K562 (cell line): ENCODE measurements around the gene DGCR2. TPM values are rescaled to one million over a fixed set of nuclear protein-coding genes. Genes with fewer than 3 reads are reported as not detected.

Experiments used
- ADNP ChIP-seq: fragments of 200-800 bp; sonication (Bioruptor generic); IDR thresholded peaks from 2 replicates; pipeline ENCODE4 v1.6.1; 2016; ENCODE audit warnings: missing genetic modification characterization, missing compliant biosample characterization
- E4F1 ChIP-seq: fragments of 250-450 bp; sonication (Bioruptor Pico); IDR thresholded peaks from 2 replicates; pipeline ENCODE4 v1.5.0; 2021; ENCODE audit warnings: mild to moderate bottlenecking, borderline replicate concordance
- KDM1A ChIP-seq, 2 experiments: fragments of 450-650 bp; IDR thresholded peaks; 2 replicates each; pipeline ENCODE4 v1.6.1; 2016; ENCODE audit warnings: mild to moderate bottlenecking in 2 of 2
- RBFOX2 ChIP-seq: fragments of 200-400 bp; formaldehyde crosslinking; IDR thresholded peaks from 2 replicates; pipeline ENCODE4 v1.6.1; 2017; ENCODE audit warnings: low read depth, mild to moderate bottlenecking, low read length, moderate library complexity
- RBM15 ChIP-seq: fragments of 200-400 bp; formaldehyde crosslinking; IDR thresholded peaks from 2 replicates; pipeline ENCODE4 v1.6.1; 2018; ENCODE audit warnings: mild to moderate bottlenecking, low read length, moderate library complexity; ENCODE audit not compliant: insufficient read depth
- STAT6 ChIP-seq: sonication (generic); formaldehyde crosslinking; IDR thresholded peaks from 2 replicates; pipeline ENCODE4 v1.8.1; 2023; ENCODE audit warnings: mild to moderate bottlenecking, missing genetic modification reagents
- TARDBP ChIP-seq: fragments of 450-650 bp; IDR thresholded peaks from 2 replicates; pipeline ENCODE4 v1.6.1; 2016
- ZNF133 ChIP-seq: fragments of 250-450 bp; sonication (Bioruptor Pico); IDR thresholded peaks from 2 replicates; pipeline ENCODE4 v1.4.0; 2020; ENCODE audit warnings: mild to moderate bottlenecking
- ZNF24 ChIP-seq: fragments of 450-650 bp; IDR thresholded peaks from 2 replicates; pipeline ENCODE4 v1.6.1; 2016
- ZNF699 ChIP-seq: fragments of 250-450 bp; sonication (Bioruptor Pico); IDR thresholded peaks from 2 replicates; pipeline ENCODE4 v1.8.0; 2021; ENCODE audit warnings: mild to moderate bottlenecking, moderate library complexity; ENCODE audit not compliant: insufficient replicate concordance
- ZNF707 ChIP-seq: fragments of 250-450 bp; sonication (Bioruptor Pico); conservative IDR thresholded peaks from 2 replicates; pipeline ENCODE4 v1.8.0; 2022; ENCODE audit warnings: inconsistent platforms, mild to moderate bottlenecking, moderate library complexity
- ZNF77 ChIP-seq: fragments of 250-450 bp; sonication (Bioruptor Pico); IDR thresholded peaks from 2 replicates; pipeline ENCODE4 v1.5.0; 2020
- polyA plus RNA-seq, 8 experiments: library from polyadenylated mRNA; depleted of rRNA in 4 of 8; stranded (reverse) in 5 of 8; unstranded in 3 of 8; fragments of >200 nt; fragmentation: Nextera tagmentation in 2 of 8; fragmentation: Illumina TruSeq in 1 of 8; extraction: Ambion mirVana in 2 of 8; extraction: Trizol in 1 of 8; gene quantifications; 2 replicates each; pipeline versions ENCODE4 v1.2.1 to v1.2.3, GENCODE V29; 2011 to 2014; ENCODE audit warnings: inconsistent platforms in 1 of 8, missing spikeins in 1 of 8
- total RNA-seq, 7 experiments: library from RNA; depleted of rRNA in 6 of 7; stranded (reverse); fragments of >200 nt in 6 of 7; fragmentation: Illumina TruSeq in 2 of 7; extraction: Trizol in 2 of 7; gene quantifications; 2 replicates each; pipeline versions ENCODE4 v1.2.1 to v1.2.3, GENCODE V29; 2011 to 2021; ENCODE audit warnings: low replicate concordance in 1 of 7
- TF ChIP-seq, protein P1 (sequence below), 2 experiments: fragments of 450-650 bp in 1 of 2; sonication (generic) in 1 of 2; formaldehyde crosslinking in 1 of 2; IDR thresholded peaks; 2 replicates each; pipeline versions ENCODE4 v1.7.1 to v1.9.0; 2016 to 2022; ENCODE audit warnings: inconsistent platforms in 1 of 2, mild to moderate bottlenecking in 1 of 2, missing genetic modification reagents in 1 of 2

The DGCR2 gene
- total and polyA plus RNA-seq, 9 of the 15 experiments (the other 6 are each of a cell fraction or from before 2014, with no cell fraction given) = 0.69 to 101 (median 56.4) TPM

- TF ChIP-seq E4F1 (CRISPR knock-in tag) (no peak), ZNF133 (CRISPR knock-in tag) (no peak), STAT6 (CRISPR knock-in tag) (no peak), ZNF699 (CRISPR knock-in tag) (no peak), TARDBP (0 out of 2 replicates have a peak, but pooled peaks have one; percentile 53), ZNF707 (no peak), ZNF77 (peak; percentile 17; the same call in 1 of the 2 replicates), ADNP (no peak), RBFOX2 (no peak), KDM1A (IDR thresholded peaks at IDR 0.05) (no peak), RBM15 (no peak), ZNF24 (no peak)
- TF ChIP-seq, protein P1, sequence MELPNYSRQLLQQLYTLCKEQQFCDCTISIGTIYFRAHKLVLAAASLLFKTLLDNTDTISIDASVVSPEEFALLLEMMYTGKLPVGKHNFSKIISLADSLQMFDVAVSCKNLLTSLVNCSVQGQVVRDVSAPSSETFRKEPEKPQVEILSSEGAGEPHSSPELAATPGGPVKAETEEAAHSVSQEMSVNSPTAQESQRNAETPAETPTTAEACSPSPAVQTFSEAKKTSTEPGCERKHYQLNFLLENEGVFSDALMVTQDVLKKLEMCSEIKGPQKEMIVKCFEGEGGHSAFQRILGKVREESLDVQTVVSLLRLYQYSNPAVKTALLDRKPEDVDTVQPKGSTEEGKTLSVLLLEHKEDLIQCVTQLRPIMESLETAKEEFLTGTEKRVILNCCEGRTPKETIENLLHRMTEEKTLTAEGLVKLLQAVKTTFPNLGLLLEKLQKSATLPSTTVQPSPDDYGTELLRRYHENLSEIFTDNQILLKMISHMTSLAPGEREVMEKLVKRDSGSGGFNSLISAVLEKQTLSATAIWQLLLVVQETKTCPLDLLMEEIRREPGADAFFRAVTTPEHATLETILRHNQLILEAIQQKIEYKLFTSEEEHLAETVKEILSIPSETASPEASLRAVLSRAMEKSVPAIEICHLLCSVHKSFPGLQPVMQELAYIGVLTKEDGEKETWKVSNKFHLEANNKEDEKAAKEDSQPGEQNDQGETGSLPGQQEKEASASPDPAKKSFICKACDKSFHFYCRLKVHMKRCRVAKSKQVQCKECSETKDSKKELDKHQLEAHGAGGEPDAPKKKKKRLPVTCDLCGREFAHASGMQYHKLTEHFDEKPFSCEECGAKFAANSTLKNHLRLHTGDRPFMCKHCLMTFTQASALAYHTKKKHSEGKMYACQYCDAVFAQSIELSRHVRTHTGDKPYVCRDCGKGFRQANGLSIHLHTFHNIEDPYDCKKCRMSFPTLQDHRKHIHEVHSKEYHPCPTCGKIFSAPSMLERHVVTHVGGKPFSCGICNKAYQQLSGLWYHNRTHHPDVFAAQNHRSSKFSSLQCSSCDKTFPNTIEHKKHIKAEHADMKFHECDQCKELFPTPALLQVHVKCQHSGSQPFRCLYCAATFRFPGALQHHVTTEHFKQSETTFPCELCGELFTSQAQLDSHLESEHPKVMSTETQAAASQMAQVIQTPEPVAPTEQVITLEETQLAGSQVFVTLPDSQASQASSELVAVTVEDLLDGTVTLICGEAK (IDR thresholded peaks at IDR 0.05) = no peak
- TF ChIP-seq, protein P1 (CRISPR knock-in tag; IDR thresholded peaks at IDR 0.05) = peak; percentile 63
These were observed 86.6 kb downstream of the DGCR2 start (continued) for GRCh38 chr22:19035474-19036228.
